DMS 273 treated with DMSO at 0.1 percent for 48 hours (cell line): ENCODE data around the gene KCP.
"Not testable (repeated sequence)": the region's sequence is repeated elsewhere in the genome, so short reads cannot be mapped to it uniquely, and the experiment has no call there.

Source experiments
- DNase-seq: peaks from one replicate; lab custom pipeline; 2025; lab: John Stamatoyannopoulos, UW

Gene KCP

DNA sequence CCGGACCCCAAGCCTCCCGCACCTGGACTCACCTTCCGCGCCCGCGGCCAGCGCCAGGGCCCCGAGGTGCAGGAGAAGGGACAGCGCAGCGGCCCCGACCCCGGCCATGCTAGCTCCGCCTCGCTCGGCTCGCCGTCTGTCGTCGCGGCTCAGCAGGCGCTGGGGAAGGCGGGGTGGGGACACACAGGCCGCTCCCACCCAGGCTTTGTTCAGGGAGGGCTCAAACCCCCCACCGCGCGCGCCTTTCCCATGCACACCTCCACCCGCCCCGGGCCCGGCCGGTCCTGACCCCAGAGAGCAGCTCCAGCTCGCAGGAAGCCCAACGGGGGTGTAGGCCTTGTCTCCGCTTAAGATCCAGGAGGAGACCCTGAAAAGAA, at the start of gene KCP:
Gene KCP (minus strand): TSS at position 141 of the 377 bp plus-strand sequence. CDS start 33 bp downstream, at position 108.
- DNase-seq = no peak

DNA sequence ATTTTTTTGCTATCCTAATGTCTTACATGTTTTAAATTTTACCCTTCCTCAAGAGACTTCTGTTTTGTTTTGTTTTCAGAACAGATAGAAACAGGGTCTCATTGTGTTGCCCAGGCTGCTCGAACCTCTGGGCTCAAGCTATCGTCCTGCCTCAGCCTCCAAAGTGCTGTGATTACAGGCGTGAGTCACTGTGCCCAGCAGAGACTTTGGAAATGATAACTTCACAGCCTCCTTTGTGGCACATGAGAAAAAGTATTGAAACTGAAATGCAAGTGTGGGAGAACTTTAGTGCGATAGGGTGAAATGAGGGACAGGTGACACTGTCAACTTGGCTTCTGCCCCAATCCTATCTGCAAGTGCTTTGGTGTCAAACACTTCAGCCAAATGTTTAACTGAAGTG, 48.8 kb upstream of the KCP start:
- no peak for DNase-seq

DNA sequence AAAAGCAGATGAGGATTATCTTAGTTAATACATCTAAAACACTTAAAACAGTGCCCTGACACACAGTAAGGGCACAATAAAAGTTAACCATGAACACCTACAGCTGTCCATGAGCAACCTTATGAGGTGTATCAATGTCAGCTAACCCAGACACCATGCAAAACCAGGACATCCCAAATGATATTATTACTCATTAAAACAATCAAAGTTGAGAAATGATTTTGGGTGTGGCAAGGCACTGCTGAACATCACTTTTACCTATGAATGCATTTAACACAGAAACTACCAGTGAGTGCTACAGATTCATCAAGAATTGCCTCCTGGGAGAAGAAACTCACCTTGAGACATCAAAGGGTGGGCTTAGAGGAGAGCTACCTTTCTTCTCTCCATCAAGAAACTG, 45.5 kb upstream of the KCP start:
- no peak for DNase-seq

DNA sequence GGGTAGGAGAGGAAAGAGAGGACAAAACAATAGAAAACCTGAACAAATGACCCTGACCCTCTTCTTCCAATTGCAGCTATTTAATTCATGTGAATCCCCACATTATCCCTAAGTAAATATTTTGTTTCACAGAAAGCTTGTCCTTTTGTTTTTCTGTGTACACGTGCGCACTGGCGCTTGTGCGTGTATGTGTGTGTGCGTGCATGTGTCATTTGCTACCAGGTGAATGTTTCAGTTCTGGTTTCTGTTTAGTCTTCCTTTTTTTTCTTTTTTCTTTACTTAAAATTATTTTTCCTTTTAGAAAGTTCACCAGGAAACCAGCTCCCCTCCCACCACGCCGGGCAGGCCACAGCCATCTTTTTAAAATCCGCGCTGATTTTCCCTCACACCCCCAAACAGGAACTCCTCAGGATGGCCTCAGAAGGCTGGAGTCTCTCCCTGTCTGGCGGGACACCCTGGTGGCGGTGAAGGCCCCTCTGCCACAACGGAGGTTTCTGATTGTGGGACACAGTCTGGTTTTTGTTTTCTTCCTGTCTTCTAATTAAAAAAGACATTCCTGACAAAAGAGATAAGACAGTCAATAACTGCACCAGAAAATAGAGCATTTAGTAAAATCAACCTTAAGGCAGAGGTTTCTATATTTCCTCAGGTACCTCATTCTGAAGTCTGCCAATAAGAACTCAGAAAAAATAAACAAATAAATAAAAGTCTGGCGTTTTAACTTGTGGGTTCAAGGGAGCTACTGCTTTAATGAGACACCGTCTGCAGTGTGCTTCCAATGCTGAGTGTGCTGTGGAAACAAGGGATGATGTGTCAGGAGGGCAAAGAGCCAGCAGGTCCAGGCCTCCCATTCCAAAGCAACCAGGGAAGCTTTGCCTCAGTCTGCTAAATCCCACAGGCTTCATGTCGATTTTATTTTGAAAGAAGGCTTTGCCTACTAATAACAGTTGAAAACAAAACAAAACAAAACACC, 44.6 kb upstream of the KCP start:
- no peak for DNase-seq

DNA sequence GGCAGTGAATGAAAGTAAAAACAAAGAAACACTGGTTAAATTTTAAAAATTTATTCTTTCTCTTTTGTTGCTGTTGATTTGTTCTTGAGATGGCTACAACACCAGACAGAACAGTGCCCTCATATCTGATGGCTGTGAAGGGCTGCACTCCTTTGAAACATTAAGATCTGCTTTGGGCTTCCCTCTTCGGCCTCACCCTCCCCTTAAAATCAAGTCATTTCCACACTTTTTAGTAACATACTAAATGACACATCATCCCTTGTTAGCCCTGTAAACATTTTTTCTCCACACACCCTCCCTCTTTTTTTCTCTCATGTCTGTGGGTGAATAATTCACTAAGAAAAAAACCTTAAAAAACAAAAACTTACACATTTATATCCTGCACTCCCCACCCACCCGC, 43.6 kb upstream of the KCP start:
- no peak for DNase-seq

DNA sequence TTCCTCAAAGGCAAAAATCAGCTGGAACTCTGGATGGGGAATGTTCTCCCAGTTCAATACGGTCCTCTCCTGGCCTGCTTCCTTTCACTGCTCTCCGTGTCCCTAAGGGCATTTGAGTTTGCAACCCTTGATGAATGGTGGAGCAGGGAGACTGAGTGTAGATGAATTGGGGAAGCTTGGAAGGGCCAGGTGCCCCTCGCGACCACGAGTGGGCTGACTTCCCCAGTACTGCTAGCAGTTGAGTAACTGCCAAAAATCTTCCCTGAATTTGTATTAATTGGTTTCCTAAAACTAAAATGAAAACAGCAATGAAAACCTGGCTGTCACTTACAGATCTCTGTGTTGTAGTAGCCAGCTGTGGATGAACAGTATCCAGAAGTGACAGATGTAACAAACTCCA, 40.8 kb upstream of the KCP start:
- no peak for DNase-seq

DNA sequence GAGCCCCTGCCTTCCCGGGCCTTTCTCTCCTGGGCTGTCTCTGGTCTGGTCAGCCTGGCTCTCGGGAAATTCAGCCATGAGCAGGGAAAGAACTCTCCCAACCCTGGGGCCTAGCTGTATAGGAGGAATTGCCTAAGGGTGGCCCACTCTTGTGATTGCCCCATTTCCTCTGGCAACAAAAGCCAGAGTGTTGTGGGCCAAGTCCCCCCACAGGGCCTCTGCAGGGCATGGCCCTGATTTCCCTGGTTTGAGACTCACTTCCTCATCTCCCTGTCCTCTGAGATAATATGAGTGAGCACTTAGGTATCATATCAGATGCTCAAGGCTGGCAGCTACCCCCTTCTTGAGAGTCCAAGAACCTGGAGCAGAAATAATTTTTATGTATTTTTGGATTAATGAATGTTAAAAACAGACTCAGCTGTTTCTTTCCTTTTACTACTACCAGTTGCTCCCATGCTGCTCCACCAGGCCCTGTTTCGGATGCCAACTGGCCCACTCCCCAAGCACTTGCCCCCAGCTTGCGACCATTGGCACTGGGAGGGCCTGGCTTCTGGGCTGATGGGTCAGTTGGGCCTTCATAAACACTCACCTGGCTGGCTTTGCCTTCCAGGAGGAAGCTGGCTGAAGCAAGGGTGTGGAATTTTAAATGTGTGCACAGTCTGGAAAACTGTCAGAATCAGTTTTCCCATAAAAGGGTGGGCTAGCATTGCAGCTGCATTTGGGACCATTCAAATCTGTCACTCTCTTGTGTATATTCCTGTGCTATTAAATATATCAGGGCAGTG, 38.7 kb upstream of the KCP start:
- no peak for DNase-seq

DNA sequence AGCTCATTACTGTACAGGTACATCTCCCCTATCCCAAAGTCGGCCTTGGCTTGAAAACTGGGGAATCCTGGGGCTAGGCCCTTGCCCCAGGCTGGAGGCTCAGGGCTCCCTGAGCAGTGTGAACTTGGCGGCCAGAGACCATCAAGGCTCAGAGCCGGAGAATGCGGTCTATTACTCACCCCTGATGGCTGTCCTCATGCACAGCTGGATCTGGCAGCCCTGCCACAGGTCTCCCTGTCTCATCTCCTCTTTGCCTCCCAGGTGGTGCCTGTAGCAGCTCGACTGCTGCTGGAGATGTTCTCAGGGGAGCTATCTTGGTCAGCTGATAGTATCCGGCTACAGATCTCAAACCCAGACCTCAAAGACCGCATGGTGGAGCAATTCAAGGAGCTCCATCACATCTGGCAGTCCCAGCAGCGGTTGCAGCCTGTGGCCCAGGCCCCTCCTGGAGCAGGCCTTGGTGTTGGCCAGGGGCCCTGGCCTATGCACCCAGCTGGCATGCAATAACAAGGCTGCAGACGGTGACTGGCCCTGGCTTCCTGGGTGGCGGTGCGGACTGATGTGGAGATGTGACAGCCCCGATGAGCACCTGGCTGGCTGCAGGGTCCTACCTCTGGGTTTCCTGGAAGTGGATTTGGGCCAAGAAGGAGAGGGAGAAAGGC, 37.9 kb upstream of the KCP start:
- no peak for DNase-seq

DNA sequence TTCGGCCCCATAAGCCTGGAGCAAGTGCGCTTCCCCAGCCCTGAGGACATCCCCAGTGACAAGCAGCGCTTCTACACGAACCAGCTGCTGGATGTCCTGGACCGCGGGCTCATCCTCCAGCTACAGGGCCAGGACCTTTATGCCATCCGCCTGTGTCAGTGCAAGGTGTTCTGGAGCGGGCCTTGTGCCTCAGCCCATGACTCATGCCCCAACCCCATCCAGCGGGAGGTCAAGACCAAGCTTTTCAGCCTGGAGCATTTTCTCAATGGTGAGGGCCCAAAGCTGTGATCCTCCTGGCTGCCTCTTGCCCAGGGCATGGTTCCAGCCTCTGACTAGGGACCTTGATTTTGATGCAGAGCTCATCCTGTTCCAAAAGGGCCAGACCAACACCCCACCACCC, 37.3 kb upstream of the KCP start:
- DNase-seq = no peak

DNA sequence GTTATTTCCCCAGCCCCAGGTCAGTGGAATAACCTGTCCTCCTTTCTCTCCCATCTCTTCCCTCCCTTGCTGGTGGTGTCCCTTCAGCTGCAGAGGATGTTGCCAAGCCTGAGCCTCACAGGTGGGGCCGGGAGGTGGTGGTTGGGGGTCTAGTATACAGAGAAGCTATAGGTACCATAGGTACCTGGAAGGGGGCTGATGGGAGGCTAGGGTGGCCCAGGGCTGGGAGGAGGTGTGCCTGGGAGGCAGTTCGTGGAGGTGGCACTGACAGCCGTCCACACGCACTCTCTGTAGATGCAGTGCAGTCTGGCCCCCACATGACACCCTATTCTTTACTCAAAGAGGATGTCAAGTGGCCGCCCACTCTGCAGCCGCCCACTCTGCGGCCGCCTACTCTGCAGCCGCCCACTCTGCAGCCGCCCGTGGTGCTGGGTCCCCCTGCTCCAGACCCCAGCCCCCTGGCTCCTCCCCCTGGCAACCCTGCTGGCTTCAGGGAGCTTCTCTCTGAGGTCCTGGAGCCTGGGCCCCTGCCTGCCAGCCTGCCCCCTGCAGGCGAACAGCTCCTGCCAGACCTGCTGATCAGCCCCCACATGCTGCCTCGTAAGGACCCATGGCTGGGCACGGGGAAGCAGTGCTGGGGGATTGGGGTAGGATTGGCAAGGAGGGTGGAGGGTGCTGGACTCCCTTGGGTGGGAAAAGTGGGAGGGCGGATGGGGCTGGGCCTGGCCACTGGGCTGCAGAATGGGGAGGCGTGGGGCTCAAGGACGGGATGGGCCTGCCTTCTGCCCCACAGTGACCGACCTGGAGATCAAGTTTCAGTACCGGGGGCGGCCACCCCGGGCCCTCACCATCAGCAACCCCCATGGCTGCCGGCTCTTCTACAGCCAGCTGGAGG, 36.7 kb upstream of the KCP start:
- no peak for DNase-seq

DNA sequence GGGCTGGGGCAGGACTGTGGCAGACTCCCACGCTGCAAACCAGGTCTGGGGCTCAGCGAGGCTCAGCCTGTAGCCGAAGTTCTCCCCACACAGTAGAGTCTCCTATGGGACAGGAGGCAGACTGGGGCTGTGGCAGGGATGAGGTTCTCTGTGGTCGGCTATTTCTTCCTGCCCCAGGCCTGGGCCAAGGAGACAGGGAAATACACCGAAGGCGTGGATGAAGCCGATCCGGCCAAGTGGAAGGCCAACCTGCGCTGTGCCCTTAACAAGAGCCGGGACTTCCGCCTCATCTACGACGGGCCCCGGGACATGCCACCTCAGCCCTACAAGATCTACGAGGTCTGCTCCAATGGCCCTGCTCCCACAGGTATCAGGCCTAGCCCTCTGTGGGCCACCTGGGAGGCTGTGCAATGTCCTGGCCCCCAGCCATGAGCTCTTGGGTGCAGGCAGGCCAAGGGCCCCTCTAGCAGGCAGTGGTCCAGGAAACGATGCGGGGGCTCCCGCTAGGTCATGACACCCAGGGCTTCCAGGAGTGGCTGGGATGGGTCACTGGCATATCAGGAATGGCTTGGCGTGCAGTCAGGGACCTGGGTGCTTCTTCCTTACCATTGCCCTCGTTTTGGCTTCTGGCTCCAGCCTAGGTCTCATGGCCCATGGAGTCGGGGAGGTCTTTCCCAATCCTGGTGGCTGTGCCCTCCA, 35.3 kb upstream of the KCP start:
- DNase-seq = no peak

DNA sequence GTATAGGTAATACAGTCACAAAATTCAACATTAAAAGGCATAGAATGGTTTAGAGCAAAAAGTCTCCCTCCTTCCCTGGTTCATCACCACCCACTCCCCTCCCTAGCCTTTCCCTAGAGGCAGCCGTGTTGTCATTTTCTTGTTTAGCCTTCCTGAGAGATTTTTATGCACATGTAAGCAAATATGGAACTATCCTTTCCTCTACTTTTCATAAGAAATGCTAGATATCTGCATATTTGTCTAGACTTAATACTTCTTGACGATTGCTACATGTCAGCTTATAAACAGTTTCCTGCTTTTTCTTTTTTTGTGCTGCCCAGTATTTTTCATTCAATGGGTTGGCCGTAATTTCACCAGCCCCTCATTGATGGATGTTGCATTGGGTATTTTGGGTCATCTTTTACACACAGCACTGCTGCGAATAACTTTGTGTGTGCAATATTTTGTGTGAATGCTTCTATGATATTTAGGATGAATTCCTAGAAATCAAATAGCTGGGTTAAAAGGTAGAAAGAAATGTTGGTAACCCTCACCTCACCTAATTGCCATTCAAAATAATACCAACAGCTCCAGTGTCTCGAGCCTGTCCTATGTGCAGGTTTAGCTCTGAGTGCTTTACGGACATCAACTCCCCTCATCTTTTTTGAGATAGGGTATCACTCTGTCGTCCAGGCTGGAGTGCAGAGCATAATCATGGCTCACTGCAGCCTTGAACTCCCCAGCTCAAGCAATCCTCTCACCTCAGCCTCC, 34.2 kb upstream of the KCP start:
- no peak for DNase-seq

DNA sequence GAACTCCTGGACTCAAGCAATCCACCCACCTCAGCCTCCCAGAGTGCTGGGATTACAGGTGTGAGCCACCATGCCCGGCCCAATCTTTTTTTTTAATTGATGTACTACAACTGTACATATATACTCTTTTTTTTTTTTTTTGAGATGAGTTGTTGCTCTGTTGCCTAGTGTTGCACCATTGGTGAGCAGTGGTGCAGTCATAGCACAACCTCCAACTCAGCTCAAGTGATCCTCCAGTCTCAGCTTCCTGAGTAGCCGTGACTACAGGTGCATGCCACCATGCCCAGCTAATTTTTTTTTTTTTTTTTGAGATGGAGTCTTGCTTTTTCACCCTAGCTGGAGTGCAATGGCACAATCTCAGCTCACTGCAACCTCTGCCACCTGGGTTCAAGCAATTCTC, 32.7 kb upstream of the KCP start:
- not testable (repeated sequence) for DNase-seq

DNA sequence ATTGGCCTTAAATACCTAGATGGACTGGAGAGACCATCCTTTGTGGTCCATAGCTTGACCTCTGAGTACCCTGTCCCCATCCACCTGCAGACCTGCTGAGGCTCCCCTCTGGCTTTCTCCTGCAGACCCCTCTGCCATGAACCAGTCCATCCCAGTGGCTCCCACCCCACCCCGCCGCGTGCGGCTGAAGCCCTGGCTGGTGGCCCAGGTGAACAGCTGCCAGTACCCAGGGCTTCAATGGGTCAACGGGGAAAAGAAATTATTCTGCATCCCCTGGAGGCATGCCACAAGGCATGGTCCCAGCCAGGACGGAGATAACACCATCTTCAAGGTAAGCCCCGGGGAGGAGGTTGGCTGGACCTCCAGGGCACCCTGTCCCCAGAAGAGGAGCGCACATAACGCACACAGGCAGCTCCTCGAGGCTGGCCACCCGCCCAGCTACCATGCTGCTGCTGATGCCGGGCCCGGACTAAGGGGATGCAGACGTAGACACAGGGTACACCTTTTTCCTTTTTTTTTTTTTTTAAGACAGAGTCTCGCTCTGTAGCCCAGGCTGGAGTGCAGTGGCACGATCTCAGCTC, 31.5 kb upstream of the KCP start:
- peak; percentile 41 for DNase-seq

DNA sequence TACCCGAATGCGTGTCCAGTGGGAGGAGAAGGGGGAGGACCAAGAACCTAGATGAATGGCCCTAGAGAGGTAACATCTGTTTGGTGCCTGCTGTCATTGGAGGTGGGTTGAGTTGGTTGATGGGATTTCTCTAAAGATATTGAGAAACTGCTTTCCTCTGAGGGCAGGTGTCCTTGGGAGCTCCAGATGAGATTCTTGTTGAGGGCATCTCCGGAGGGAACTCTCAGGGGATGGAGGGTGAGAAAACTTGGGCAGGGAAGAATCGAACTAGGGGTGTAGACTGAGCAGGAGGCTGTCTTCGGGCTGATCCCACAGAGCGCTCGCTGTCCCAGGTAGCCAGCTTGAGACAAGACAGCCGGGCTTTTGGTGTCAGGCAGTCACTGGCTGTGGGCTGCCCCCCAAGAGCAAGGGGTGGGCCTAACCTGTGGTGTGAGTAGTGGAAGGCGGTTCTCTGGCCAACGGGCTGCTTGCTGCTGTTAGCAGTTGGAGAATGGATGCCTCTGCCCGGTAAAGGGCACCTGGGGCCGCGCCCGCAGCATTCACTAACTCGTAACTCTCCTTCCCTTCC, 30.9 kb upstream of the KCP start:
- DNase-seq = no peak

DNA sequence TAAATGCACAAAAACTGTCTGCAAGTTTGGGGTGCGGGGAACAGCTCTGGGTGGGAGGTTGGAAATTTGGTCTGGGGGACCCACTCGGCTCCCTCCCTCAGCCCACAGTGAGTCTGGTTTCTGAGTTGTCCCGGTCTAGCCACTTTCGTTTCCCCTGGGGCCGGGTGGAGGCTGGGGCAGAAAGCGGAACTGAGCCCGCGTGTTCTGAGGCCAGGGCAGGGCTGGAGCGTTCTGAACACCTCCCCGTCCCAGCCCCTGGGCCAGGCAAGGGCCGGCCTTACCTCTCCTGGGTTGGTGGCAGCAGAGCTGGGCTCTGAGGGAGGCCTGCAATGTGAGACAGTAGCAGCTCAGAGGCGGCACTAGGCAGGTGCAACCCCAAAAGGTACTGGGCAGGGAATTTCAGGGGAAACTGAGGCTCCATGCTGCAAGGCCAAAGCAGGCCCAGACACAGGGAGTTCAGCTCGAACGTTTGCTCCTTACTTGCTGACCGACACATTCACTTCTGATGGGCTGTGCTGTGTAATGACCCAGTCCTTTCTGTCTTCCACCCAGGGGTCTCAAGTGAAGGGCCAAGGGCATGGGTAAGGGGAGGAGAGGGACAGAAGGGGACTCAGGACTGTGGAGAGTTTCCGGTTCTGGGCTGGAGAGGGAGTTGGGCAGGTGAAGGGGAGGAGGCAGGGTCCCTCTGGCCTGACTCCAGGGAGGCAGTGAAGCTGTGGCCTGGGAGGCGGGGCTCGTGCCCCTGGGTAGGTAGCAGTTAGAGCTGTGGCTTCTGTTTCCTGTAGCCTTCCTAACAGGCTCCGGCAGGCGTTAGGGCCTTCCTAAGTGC, 30.2 kb upstream of the KCP start:
- no peak for DNase-seq

DNA sequence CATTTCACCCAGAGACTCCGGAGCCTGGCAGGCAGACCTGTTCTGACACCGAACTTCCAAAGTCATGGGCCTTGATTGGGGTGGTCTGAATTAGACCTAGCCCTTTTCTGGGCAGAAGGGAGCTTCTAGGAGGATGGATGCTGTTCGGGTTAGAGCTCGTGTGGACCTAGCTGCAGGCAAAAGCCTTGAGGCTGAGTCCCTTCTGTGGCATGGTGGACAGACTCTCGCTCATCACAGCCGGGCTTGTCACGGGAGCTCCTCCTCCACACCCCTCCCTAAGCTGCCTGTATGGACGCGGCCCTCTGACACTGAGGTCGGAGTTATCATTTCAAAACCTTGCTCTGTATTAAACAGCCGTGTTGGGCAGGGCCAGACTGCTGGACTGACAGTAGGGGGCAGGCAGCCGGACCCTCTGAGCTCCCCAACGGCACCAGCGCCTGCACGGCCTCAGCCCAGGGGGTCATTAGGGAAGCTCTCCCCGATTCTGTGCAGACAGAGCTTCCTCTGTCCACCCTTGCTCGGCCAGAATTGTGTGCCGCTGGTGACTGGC, 29.4 kb upstream of the KCP start:
- no peak for DNase-seq
